IPS-11a (cell line): Measurements from ENCODE around the gene RBP5.

Experiments used
- H3K4me3 ChIP-seq: one replicate; pipeline ENCODE4 v1.5.1; 2013; ENCODE audit warnings: low read depth, low read length, control low read depth

The RBP5 gene

DNA sequence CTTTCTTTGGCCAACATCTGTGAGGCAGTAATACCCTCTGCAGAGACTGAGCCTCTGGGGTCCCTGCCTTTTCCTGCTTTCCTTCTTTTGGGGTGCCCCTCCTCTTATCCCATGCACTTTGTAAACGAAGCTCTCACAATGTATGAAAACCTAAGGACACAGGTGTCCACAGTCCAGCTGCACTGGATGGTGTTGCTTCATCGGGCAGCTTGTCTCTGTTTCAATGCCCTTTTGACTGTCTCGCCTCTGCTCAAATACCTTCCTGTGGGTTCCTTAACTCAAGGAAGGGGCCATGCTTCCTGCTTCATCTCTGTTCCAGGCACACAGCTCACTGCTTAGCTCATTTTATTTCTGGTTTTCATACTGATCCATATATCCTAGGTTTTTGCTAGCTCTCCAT is 26.1 kb downstream of the RBP5 start:
- no peak overlapping the region for H3K4me3 ChIP-seq

DNA sequence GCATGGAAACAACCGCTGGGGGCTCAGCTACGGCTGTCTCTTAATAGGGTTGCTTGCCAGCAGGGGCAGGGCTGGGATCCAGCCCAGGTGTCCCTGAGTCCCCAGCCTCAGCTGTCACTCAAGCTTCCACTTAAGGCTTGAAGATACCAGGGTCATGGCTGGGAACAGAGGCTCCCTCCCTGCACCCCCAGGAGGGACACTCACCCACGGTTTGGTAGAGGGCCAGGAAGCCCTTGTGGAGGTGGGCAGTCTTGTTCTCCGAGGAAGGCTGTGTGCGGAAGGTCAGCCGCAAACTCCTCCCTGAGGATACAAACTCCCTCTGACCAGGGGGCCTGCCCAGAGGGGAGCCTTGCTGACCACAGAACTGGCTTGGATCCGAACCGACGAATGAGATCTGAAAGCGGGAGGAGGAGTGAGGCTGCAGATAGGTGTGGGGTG is 27.0 kb downstream of the RBP5 start:
- H3K4me3 ChIP-seq = no peak overlapping the region

GRCh38 chr12:7101047-7101693 is 27.5 kb downstream of the RBP5 start:
- no peak overlapping the region for H3K4me3 ChIP-seq

DNA sequence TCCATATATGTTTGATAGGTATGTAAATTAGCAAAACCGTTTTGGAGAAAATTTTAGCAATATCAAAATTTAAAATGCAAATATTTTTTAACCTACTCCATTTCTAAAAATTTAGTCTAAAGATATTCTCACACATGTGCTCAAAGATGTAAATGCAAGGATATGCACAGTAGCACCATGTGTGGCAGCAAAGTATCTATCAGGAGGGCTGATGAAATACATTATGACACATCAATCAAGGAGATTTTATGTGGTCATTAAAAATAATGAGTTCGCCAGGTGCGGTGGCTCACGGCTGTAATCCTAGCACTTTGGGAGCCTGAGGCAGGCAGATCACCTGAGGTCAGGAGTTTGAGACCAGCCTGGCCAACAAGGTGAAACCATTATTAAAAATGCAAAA is 28.4 kb downstream of the RBP5 start:
- H3K4me3 ChIP-seq = no peak overlapping the region

GRCh38 chr12:7099290-7099996 is 29.2 kb downstream of the RBP5 start:
- H3K4me3 ChIP-seq = no peak overlapping the region

DNA sequence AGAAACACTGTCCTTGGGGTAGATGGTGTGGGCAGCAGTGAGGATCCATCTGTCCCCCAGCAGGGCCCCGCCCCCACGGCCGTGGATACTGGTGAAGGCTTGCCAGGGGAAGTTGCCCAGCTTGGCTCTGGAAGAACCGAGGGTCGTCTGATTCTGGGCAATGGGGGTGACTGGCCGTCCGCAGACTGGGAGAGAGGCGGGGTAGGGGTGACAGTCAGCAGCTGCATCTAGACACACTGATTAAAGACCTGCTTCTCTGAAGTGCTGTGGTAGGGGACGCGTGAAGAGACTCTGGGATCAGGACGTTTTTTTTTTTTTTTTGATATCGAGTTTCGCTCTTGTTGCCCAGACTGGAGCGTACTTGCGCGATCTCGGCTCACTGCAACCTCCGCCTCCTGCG is 31.7 kb downstream of the RBP5 start:
- H3K4me3 ChIP-seq = no peak overlapping the region

DNA sequence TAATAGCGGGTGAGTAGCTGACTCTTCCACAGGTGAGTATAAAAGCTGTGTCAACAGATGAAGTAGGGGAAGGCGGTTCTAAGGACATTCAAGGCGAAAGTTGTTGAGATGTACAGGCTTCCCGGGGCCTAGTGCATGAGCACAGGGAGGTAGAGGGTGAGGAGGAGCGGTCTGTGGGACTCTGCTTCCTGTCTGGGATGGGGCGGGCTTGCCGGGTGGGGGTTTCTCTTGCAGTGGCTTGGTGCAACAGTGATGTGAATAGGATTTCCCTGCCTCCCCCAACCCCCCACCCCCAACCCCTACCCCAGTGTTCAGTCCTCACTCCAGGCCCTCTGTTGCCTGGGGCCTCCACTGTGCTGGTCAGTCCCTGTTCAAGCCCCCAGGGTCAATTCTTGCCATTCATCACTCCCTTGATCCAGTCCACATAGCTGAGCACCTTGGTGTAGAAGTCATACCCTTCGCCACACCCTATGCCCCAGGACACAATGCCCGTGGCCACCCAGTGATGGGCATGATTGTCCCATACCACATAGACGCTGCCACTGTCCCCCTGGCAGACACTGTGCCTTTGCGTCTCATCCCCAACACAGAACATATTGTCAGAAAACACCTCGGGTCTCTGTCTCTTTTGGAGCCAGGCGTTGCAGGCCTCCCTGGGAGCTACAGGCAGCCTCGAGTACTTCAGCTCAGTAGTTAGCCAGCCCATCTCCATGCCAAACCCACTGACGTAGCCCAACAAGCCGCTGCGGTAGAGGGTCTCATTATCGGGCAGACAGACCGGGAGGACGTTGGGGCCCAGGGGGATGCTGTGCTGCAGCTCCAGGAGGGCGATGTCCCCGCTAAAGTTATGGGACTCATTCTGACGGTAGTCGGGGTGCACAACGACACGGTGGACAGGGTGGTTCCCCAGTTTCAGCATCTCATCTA is 32.4 kb downstream of the RBP5 start:
- no peak overlapping the region for H3K4me3 ChIP-seq

DNA sequence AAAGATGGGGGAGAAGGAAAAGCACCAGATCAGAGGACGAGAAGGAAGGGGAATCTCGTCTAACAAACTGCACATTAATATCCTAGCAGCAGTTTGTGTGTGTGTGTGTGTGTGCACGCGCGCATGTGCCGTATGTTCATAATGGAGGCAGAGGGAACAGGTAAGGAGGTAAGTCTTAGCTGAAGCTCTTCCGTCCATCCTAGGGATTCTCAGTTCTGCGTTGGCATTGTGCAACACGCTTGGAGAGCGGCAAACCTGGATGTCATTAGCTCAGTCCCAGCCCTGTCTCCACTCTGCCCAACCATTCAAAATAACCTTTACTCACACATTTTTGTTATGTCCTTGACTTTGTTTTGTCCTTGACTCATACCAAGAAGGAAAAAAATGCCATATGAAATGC is 34.8 kb downstream of the RBP5 start:
- H3K4me3 ChIP-seq = no peak overlapping the region

DNA sequence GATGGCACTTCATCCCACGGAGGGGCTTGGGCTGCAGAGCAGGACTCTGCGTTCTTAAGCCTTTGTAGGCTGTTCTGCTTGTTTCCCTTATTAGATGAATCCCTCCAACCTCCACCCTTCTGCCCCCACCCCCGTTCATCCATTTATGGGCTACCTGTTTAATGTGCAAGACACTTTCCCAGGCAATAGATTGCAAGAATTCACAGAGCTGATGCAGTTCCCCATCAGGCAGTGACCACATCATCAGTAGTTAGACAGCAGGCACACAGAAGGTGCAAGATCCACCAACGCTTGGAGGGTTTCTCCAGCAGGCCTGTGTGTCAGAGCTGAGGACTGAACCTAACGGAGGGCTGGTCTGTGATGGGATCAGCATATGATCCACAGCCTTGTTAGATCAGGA is 35.2 kb downstream of the RBP5 start:
- H3K4me3 ChIP-seq = no peak overlapping the region

DNA sequence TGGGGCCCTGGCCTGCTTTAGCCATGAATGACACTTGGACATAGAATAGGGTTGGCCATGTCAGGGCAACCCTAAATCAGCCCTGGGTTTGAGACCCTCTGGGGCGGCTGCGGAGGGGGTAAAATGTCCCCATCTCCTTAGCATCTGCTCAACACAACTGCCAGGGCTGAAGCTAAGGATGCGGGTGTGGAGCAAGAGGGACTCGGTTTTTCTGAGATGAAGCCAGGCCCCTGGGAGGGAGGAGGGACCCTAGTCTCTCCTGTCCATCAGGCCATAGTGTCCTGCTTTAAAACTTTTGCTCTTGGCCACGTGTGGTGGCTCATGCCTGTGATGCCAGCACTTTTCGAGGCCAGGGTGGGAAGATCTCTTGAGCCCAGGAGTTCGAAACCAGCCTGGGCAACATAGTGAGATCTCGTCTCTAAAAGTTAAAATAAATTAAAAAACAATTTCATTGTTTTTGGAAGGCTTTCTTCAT is 35.7 kb downstream of the RBP5 start:
- no peak overlapping the region for H3K4me3 ChIP-seq

- no peak within 1 kb of the TSS for H3K4me3 ChIP-seq
Measured at GRCh38 chr12:7092229-7092985, 36.3 kb downstream of the RBP5 start, which contains the start of gene C1R. Gene C1R (minus strand): TSS chr12:7092445. CDS start chr12:7092388, 57 bp downstream.

DNA sequence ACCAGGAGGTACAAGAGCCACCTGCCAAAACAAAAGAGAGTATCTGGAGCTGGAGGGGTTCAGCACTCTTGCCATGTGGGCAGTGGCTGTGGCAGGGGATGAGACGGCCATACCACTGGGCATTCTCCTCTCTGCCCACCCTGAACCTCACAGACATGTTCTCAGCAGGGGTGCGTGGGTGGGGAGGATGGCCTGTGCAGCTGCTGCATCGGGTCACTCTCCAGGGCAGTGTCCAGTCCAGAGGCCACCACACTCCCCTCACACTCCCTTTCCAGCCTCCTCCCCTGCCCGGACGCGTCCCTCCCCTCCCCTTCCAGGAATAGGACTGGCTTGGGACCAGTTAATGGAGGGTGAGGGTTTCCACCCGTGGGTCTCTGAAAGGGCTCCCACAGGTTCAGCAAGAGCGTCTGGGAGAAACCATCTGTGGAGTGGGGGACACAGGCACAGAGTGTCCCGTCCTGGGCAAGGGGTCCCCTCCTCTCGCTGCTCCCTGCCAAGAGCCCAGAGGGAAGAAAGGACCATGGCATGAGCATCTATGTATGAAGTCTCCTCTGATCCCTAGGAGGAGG is 36.9 kb downstream of the RBP5 start:
- H3K4me3 ChIP-seq = no peak overlapping the region

DNA sequence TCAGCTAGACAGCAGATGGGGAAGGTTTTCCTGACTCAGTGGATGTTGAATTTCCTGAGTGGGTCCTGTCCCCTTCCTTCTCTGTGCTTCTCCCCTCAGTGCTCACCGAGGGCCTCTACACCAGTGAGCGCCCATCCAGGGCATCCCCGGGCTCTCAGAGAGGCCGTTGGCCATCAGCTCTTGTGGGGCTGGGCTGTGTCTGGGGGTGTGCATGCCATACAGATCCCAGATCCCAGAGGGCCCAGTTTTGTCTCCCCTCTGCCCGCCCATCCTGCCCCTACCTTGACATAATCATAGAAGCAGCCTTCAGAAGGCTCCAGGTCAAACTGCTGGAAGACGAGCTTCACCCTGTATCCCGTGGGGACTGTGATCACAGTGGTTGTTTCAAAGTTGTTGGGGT is 37.5 kb downstream of the RBP5 start:
- no peak overlapping the region for H3K4me3 ChIP-seq

DNA sequence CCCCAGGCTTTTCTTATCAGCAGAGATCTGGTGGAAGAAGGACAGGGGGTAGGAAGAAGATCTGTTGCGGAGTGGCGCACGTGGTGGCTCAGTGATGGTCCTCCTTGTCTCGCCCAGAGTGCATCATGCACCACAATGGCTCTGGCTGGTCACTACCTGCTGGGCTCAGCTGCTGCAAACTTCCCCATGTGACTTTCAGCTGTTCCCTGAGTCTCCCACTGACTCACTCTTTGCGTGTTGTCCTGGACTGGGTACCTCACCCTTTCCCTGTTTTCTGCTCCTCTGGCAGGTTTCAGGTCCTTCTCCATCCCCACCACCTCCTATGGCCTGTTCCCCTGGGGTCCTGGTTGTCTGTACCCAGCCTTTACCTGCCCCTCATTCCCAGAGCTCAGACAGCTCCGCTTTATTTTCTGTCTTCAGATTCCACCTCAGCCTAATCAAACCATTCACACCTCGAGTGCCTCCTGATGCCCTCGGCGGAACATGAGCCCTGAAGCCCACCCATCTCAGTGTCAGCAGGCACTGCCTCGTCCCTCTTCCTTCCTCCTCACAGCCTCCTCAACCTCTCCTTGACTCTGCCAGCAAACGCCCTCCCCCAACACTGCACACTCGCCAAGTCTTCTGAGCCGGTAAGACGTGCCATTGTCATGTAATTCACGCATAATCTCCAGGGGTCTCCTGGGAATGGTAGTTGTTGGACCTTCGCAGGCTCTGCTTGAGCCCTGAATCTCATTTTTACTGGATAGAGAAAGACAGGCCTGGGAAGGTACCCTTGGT is 38.3 kb downstream of the RBP5 start:
- no peak overlapping the region for H3K4me3 ChIP-seq

GRCh38 chr12:7089196-7089871 is 39.4 kb downstream of the RBP5 start:
- no peak overlapping the region for H3K4me3 ChIP-seq

DNA sequence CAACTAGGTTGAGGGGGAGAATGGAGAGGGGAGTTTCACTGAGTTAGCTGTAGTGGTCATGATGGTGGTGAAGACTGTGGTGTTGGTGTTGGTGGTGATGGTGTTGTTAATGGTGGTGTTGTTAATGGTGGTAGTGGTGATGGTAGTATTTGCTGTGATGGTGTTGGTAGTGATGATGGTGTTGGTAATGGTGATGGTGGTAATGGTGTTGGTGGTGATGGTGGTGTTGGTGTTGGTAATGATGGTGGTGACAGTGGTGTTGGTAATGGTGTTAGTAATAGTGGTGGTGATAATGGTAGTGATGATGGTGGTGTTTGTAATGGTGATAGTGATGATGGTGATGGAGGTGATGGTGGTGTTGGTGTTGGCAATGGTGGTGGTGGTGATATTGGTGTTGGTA is 45.6 kb downstream of the RBP5 start:
- H3K4me3 ChIP-seq = no peak overlapping the region

- H3K4me3 ChIP-seq = no peak overlapping the region
Measured at GRCh38 chr12:7081037-7081436, 47.7 kb downstream of the RBP5 start.

DNA sequence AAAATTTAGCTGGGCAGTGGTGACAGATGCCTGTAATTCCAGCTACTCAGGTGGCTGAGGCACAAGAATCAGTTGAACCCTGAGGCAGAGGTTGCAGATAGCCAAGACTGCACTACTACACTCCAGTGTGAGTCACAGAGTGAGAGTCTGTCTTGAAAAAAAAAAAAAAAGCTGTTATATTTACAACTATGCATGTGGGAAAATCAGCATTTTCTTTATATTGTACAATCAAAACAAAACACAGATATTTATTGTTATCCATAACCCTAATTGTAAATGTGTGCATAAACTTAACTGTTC is 48.9 kb downstream of the RBP5 start:
- H3K4me3 ChIP-seq = no peak overlapping the region

DNA sequence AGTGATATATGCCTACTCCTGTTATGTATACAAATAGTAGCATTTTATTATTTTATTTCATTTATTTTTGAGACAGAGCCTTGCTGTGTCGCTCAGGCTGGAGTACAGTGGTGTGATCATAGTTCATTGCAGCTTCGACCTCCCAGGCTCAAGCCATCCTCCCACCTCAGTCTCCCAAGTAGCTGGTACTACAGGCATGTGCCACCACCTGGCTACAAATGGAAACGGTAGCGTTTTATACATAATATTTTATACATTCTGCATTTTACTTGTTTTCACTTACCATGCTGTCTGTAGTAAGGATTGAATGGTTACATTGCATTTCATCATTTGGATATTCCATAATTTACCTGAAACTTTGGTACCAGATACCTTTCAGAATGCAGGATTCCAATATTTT is 50.5 kb downstream of the RBP5 start:
- no peak overlapping the region for H3K4me3 ChIP-seq
